K562 (cell line): Measurements from ENCODE around the gene FAM83F. TPM values are rescaled to one million over a fixed set of nuclear protein-coding genes. Genes with fewer than 3 reads are reported as not detected.
A peak's percentile ranks its signal among the peaks of the same experiment; 100 is the strongest.

Source experiments
- ATAC-seq: fragments of 200-7000 bp; cut with Tn5 transposase; 3 replicates; pipeline ENCODE4 v1.9.1; 2020; ENCODE audit warnings: moderate library complexity
- BruUV-seq: library from RNA; stranded (reverse); fragments of 400-500 nt; replicated peaks from 2 replicates; lab custom pipeline; 2021; lab: Mats Ljungman, UMichigan
- CTCF ChIA-PET: fragments of 300-600 bp; formaldehyde crosslinking; extraction: SDS; loops from one replicate; lab custom pipeline; 2021; ENCODE audit warnings: low intra/inter-chr PET ratio; lab: Yijun Ruan, JAX
- POLR2A ChIA-PET: fragments of 300-600, 350-650 bp; sonication (Branson Sonifier 250); formaldehyde crosslinking; extraction: SDS; loops from one replicate; lab custom pipeline; 2021; ENCODE audit warnings: antibody characterized with exemption, inconsistent platforms; lab: Yijun Ruan, JAX
- DNase-seq, 4 experiments: peaks; one replicate each; pipeline versions ENCODE4 v3.0.0 to v3.0.0-alpha.2; 2011 to 2018; ENCODE audit warnings: low spot score in 3 of 4, mixed read lengths in 3 of 4; ENCODE audit errors: extremely low read depth in 1 of 4
- FAIRE-seq: peaks from 2 replicates; lab custom pipeline; 2011; peaks lifted over from hg19 to GRCh38; lab: Jason Lieb, UNC
- H2AFZ ChIP-seq: 2 replicates; pipeline ENCODE4 v1.6.0; 2011; ENCODE audit warnings: low read depth, low read length, control low read depth, inconsistent platforms
- H3K27ac ChIP-seq: fragments of 200-600 bp; 3 replicates; pipeline ENCODE4 v1.8.0; 2011; ENCODE audit warnings: low read depth, mild to moderate bottlenecking, control low read depth, inconsistent platforms, low read length, moderate library complexity, mixed read lengths; ENCODE audit errors: extremely low read depth
- H3K27me3 ChIP-seq, 2 experiments: fragments of 300-600 bp in 1 of 2; 2 replicates in 1 of 2; 3 replicates in 1 of 2; pipeline versions ENCODE4 v1.6.0 to v1.8.0; 2011; ENCODE audit warnings: inconsistent platforms in 2 of 2, low read length in 2 of 2, mild to moderate bottlenecking in 1 of 2, mixed read lengths in 1 of 2, moderate library complexity in 1 of 2; ENCODE audit not compliant: control insufficient read depth in 2 of 2, insufficient read depth in 2 of 2
- H3K36me3 ChIP-seq: fragments of 300-600 bp; 3 replicates; pipeline ENCODE4 v1.8.0; 2011; ENCODE audit warnings: mild to moderate bottlenecking, low read length, inconsistent platforms; ENCODE audit not compliant: control insufficient read depth, insufficient read depth
- H3K4me1 ChIP-seq, 2 experiments: fragments of 200-600 bp in 1 of 2; replicated peaks in 1 of 2; 2 replicates in 1 of 2; 3 replicates in 1 of 2; pipeline versions ENCODE4 v1.5.1 to v1.8.0; 2011; ENCODE audit warnings: inconsistent platforms in 2 of 2, low read length in 2 of 2, mild to moderate bottlenecking in 1 of 2, mixed read lengths in 1 of 2, moderate library complexity in 1 of 2; ENCODE audit not compliant: control insufficient read depth in 2 of 2, insufficient read depth in 2 of 2
- H3K4me2 ChIP-seq: 2 replicates; pipeline ENCODE4 v1.6.1; 2011; ENCODE audit warnings: low read length, control low read depth, inconsistent platforms, mixed read lengths; ENCODE audit not compliant: insufficient read depth
- H3K4me3 ChIP-seq: fragments of 200-600 bp; sonication (generic), shearing (Covaris generic); 2 replicates; pipeline ENCODE4 v1.5.1; 2016; ENCODE audit warnings: control low read depth, inconsistent platforms
- H3K79me2 ChIP-seq: fragments of 200-600 bp; 3 replicates; pipeline ENCODE4 v1.8.0; 2011; ENCODE audit warnings: low read length, inconsistent platforms; ENCODE audit not compliant: control insufficient read depth, insufficient read depth
- H3K9ac ChIP-seq, 2 experiments: 2 replicates each; pipeline versions ENCODE4 v1.6.0 to v1.6.1; 2011; ENCODE audit warnings: low read depth in 2 of 2, low read length in 2 of 2, control low read depth in 1 of 2, inconsistent platforms in 1 of 2, mild to moderate bottlenecking in 1 of 2, mixed read lengths in 1 of 2; ENCODE audit not compliant: insufficient read depth in 1 of 2
- H3K9me1 ChIP-seq: one replicate; pipeline ENCODE4 v1.6.0; 2011; ENCODE audit warnings: inconsistent platforms, mild to moderate bottlenecking, low read length, moderate library complexity; ENCODE audit not compliant: control insufficient read depth, insufficient read depth
- H3K9me3 ChIP-seq: replicated peaks from 2 replicates; pipeline ENCODE4 v1.5.1; 2011; ENCODE audit warnings: low read depth, low read length, inconsistent platforms; ENCODE audit not compliant: control insufficient read depth, insufficient read depth
- H4K20me1 ChIP-seq: replicated peaks from 2 replicates; pipeline ENCODE4 v1.6.1; 2011; ENCODE audit warnings: low read length, inconsistent platforms, mixed read lengths; ENCODE audit not compliant: control insufficient read depth, insufficient read depth
- BRF2 ChIP-seq: IDR thresholded peaks from 3 replicates; pipeline ENCODE4 v1.6.1; 2011; ENCODE audit warnings: borderline replicate concordance, mild to moderate bottlenecking; ENCODE audit not compliant: insufficient read length, insufficient read depth
- DNMT1 ChIP-seq: fragments of 450-650 bp; IDR thresholded peaks from 2 replicates; pipeline ENCODE4 v1.6.1; 2016; ENCODE audit warnings: antibody characterized with exemption, mild to moderate bottlenecking
- FOXJ3 ChIP-seq: sonication (generic); formaldehyde crosslinking; IDR thresholded peaks from 2 replicates; pipeline ENCODE4 v1.4.0; 2020; ENCODE audit warnings: mild to moderate bottlenecking, missing genetic modification reagents
- HINFP ChIP-seq: fragments of 450-650 bp; conservative IDR thresholded peaks from 2 replicates; pipeline ENCODE4 v1.6.1; 2016; ENCODE audit warnings: missing genetic modification characterization, low read depth, mild to moderate bottlenecking, control low read depth, missing compliant biosample characterization
- JUND ChIP-seq, 2 experiments: IDR thresholded peaks; 2 replicates in 1 of 2; 3 replicates in 1 of 2; pipeline ENCODE4 v1.6.1; 2011; ENCODE audit warnings: borderline replicate concordance in 2 of 2, low read depth in 2 of 2, low read length in 2 of 2, improper control_type of control experiment in 1 of 2, missing biosample characterization in 1 of 2, missing genetic modification characterization in 1 of 2, missing genetic modification reagents in 1 of 2
- RREB1 ChIP-seq: fragments of 250-450 bp; sonication (Bioruptor Pico); IDR thresholded peaks from 2 replicates; pipeline ENCODE4 v1.4.0; 2020
- SRF ChIP-seq, 2 experiments: fragments of 250-450, 450-650 bp in 1 of 2; sonication (Bioruptor Pico) in 1 of 2; sonication (generic) in 1 of 2; formaldehyde crosslinking; IDR thresholded peaks; 2 replicates each; pipeline versions ENCODE4 v1.5.0 to v1.5.1; 2020 to 2022; ENCODE audit warnings: mild to moderate bottlenecking in 1 of 2, missing genetic modification reagents in 1 of 2
- TRIM24 ChIP-seq, 2 experiments: fragments of 450-650 bp; IDR thresholded peaks; 2 replicates each; pipeline ENCODE4 v1.6.1; 2016
- ZBTB8A ChIP-seq: fragments of 450-650 bp; IDR thresholded peaks from 2 replicates; pipeline ENCODE4 v1.6.1; 2018; ENCODE audit warnings: mild to moderate bottlenecking, moderate library complexity; ENCODE audit not compliant: partially characterized antibody
- ZC3H4 ChIP-seq: sonication (generic); formaldehyde crosslinking; IDR thresholded peaks from 2 replicates; pipeline ENCODE4 v1.9.0; 2021; ENCODE audit warnings: missing genetic modification reagents, borderline replicate concordance
- ZNF436 ChIP-seq: fragments of 250-450, 450-650 bp; sonication (Bioruptor Pico); formaldehyde crosslinking; IDR thresholded peaks from 2 replicates; pipeline ENCODE4 v1.7.0; 2020; ENCODE audit warnings: mild to moderate bottlenecking
- WGBS: fragments of 100-300 bp; shearing (Covaris generic); methylation state at CpG from one replicate; pipeline ENCODE4 v1.1.6; 2016; ENCODE audit warnings: low coverage, mixed read lengths; ENCODE audit not compliant: insufficient coverage; ENCODE audit errors: missing lambda C conversion rate; 5-methylcytosine and 5-hydroxymethylcytosine counted together
- in situ Hi-C: fragments of 300-500 bp; cut with MboI; formaldehyde crosslinking; loops from 4 replicates; pipeline ENCODE4 v1.15.0; 2018; ENCODE audit warnings: inconsistent platforms, mixed read lengths
- intact Hi-C: fragments of 100-400 bp; cut with micrococcal nuclease; formaldehyde crosslinking; loops from 2 replicates; pipeline ENCODE4 v1.14.2; 2022
- polyA plus RNA-seq, 8 experiments: library from polyadenylated mRNA; depleted of rRNA in 4 of 8; stranded (reverse) in 5 of 8; unstranded in 3 of 8; fragments of >200 nt; fragmentation: Nextera tagmentation in 2 of 8; fragmentation: Illumina TruSeq in 1 of 8; extraction: Ambion mirVana in 2 of 8; extraction: Trizol in 1 of 8; gene quantifications; 2 replicates each; pipeline versions ENCODE4 v1.2.1 to v1.2.3, GENCODE V29; 2011 to 2014; ENCODE audit warnings: inconsistent platforms in 1 of 8, missing spikeins in 1 of 8
- total RNA-seq, 7 experiments: library from RNA; depleted of rRNA in 6 of 7; stranded (reverse); fragments of >200 nt in 6 of 7; fragmentation: Illumina TruSeq in 2 of 7; extraction: Trizol in 2 of 7; gene quantifications; 2 replicates each; pipeline versions ENCODE4 v1.2.1 to v1.2.3, GENCODE V29; 2011 to 2021; ENCODE audit warnings: low replicate concordance in 1 of 7

Gene FAM83F
- total and polyA plus RNA-seq, 9 of the 15 experiments (the other 6 are each of a cell fraction or from before 2014, with no cell fraction given), result under 0.01 to 0.13 (median 0.04) TPM; not detected in 1

- DNase-seq (peak in 2 of 4 experiments; percentile 14 to 41), FAIRE-seq (peak; percentile 23), ATAC-seq (no peak)
- in situ Hi-C loops (loop anchor here (5.0 to 10.0 kb wide), 2 partner anchors 142 to 310 kb away; no protein-coding TSS in a partner anchor), intact Hi-C loops (loop anchor here (5.0 kb wide), 3 partner anchors 135 to 305 kb away; partner anchors contain the start of genes ADSL and TNRC6B)
- no peaks in the 10 kb centered on the region for H3K9me3 ChIP-seq
- peaks cover 6% of the 10 kb centered on the region for H3K9me1 ChIP-seq
- H3K4me1 ChIP-seq, result peaks cover 12 to 49% of the 10 kb centered on the region in 2 experiments
- H3K27me3 ChIP-seq, result no peaks in the 10 kb centered on the region
- H3K27ac ChIP-seq, result peak overlapping the region; percentile 10; the same call in 2 of the 3 replicates
- no TSS peak for BruUV-seq
- H3K4me3 ChIP-seq, result no peak overlapping the region
- peaks cover 16% of the 10 kb centered on the region; the same call in 2 of the 3 replicates for H3K79me2 ChIP-seq
- POLR2A ChIA-PET, result no interaction called here
- H3K4me2 ChIP-seq, result peak overlapping the region; percentile 48; the same call in 1 of the 2 replicates
- peak overlapping the region in 1 of 2 experiments; percentile 22; a peak in 1 of 4 replicates for H3K9ac ChIP-seq
- no peaks in the 10 kb centered on the region for H3K36me3 ChIP-seq
- no peaks in the 10 kb centered on the region for H4K20me1 ChIP-seq
- H2AFZ ChIP-seq, result peak overlapping the region; percentile 84
- 33% methylated on average over 4 of the region's 4 CpGs for WGBS
- CTCF ChIA-PET, result no interaction called here
- TF ChIP-seq HINFP (tag) (no peak), TRIM24 (IDR thresholded peaks at IDR 0.05) (no peak), ZC3H4 (CRISPR knock-in tag) (no peak), ZBTB8A (no peak), ZNF436 (no peak), FOXJ3 (no peak), RREB1 (CRISPR knock-in tag) (0 out of 2 replicates have a peak, but pooled peaks have one; percentile 17), JUND (IDR thresholded peaks at IDR 0.05; ENCODE audit: borderline replicate concordance, low read depth, low read length) (no peak), JUND (tag; IDR thresholded peaks at IDR 0.05; ENCODE audit: borderline replicate concordance, low read depth, low read length) (peak; percentile 15; the same call in 1 of the 3 replicates), BRF2 (no peak), DNMT1 (no peak), SRF (CRISPR knock-in tag; IDR thresholded peaks at IDR 0.05) (no peak)
Measured at GRCh38 chr22:40042312-40042711, 47.6 kb downstream of the FAM83F start.
